ENCODE results near the gene STK24. TPM values are rescaled to one million over a fixed set of nuclear protein-coding genes. Genes with fewer than 3 reads are reported as not detected.
A peak's percentile ranks its signal among the peaks of the same experiment; 100 is the strongest.

Gene STK24
- total and polyA plus RNA-seq, 10 of the 15 experiments (the other 5 are each of a cell fraction or from before 2014, with no cell fraction given): 7.5 to 115 (median 52.9) TPM

- no peak for TF ChIP-seq IRF3 (IDR thresholded peaks at IDR 0.05)
- TF ChIP-seq BCL11A (IDR thresholded peaks at IDR 0.05; ENCODE audit: low read depth, low read length): peak; percentile 98
- no peak; the same call in 1 of the 2 replicates for TF ChIP-seq ZNF384 (IDR thresholded peaks at IDR 0.05; ENCODE audit: borderline replicate concordance, low read depth, low read length)
- TF ChIP-seq RAD21 (IDR thresholded peaks at IDR 0.05; ENCODE audit: insufficient read depth, low read depth, low read length): 0 out of 2 replicates have a peak, but pooled peaks have one; percentile 1
- peak; percentile 47 for TF ChIP-seq PBX3 (IDR thresholded peaks at IDR 0.05; ENCODE audit: insufficient replicate concordance, low read depth, low read length)
- TF ChIP-seq POU2F2 (IDR thresholded peaks at IDR 0.05; ENCODE audit: borderline replicate concordance, low read depth, low read length): peak; percentile 94; the same call in 2 of the 3 replicates
- TF ChIP-seq SUZ12 (IDR thresholded peaks at IDR 0.05; ENCODE audit: unreplicated experiment): no peak
- TF ChIP-seq BRCA1 (IDR thresholded peaks at IDR 0.05; ENCODE audit: low read depth, low read length): no peak
- TF ChIP-seq JUND (IDR thresholded peaks at IDR 0.05; ENCODE audit: low read depth, low read length): peak; percentile 95
- TF ChIP-seq NFYA (IDR thresholded peaks at IDR 0.05; ENCODE audit: borderline replicate concordance, low read depth, low read length): no peak
- TF ChIP-seq PAX8 (IDR thresholded peaks at IDR 0.05): no peak
- no peak for TF ChIP-seq E2F4 (IDR thresholded peaks at IDR 0.05; ENCODE audit: low read depth, low read length)
- TF ChIP-seq IKZF1 (conservative IDR thresholded peaks at IDR 0.05): peak; percentile 98
- peak; percentile 96 for TF ChIP-seq BCL3 (IDR thresholded peaks at IDR 0.05; ENCODE audit: borderline replicate concordance, insufficient read depth, low read depth, low read length, poor library complexity, severe bottlenecking)
- peak; percentile 94 for TF ChIP-seq SKIL (IDR thresholded peaks at IDR 0.05; ENCODE audit: low read depth, poor library complexity, severe bottlenecking)
- TF ChIP-seq NBN (IDR thresholded peaks at IDR 0.05): peak; percentile 90
- TF ChIP-seq CREM (IDR thresholded peaks at IDR 0.05; ENCODE audit: low read depth): peak; percentile 96
- TF ChIP-seq CBX5 (IDR thresholded peaks at IDR 0.05; ENCODE audit: low read depth): peak; percentile 99
- TF ChIP-seq ZSCAN29 (IDR thresholded peaks at IDR 0.05): peak; percentile 84
- peak; percentile 70 for TF ChIP-seq POLR2A (IDR thresholded peaks at IDR 0.05; ENCODE audit: low read depth, low read length)
Observed at GRCh38 chr13:98476538-98476966, 100.4 kb downstream of the STK24 start (continued).
